ENCODE results near the gene FXYD5. TPM values are rescaled to one million over a fixed set of nuclear protein-coding genes. Genes with fewer than 3 reads are reported as not detected.
A peak's percentile ranks its signal among the peaks of the same experiment; 100 is the strongest.

Gene FXYD5
- total and polyA plus RNA-seq, 4 donors = 2.2 to 22.0 (median 7.3) TPM

- Histone ChIP-seq H3K36me3 (ENCODE audit: control insufficient read depth in 4 of 4, insufficient read depth in 3 of 4, low read depth in 1 of 4, low read length in 3 of 4) (no peaks in the 10 kb centered on the region), H3K9me3 (ENCODE audit: control insufficient read depth in 4 of 4, low read length in 3 of 4) (no peaks in the 10 kb centered on the region), H3K4me1 (ENCODE audit: control insufficient read depth in 4 of 4, insufficient read depth in 4 of 4, low read length in 3 of 4) (no peaks in the 10 kb centered on the region), H3K27ac (ENCODE audit: low read depth in 1 of 2, low read length in 2 of 2) (no peak overlapping the region), H3K9ac (ENCODE audit: low read depth in 1 of 2, low read length in 2 of 2) (no peak overlapping the region), H3K27me3 (ENCODE audit: control insufficient read depth in 4 of 4, insufficient read depth in 4 of 4, low read length in 3 of 4) (no peaks in the 10 kb centered on the region), H3K4me3 (ENCODE audit: low read depth in 1 of 3, low read length in 3 of 3) (no peak overlapping the region)
- no peak for TF ChIP-seq HNF4A (conservative IDR thresholded peaks at IDR 0.05)
- TF ChIP-seq RXRA (IDR thresholded peaks at IDR 0.05) = no peak
- TF ChIP-seq YY1 (IDR thresholded peaks at IDR 0.05) = no peak
- no peak for TF ChIP-seq NR2F2 (IDR thresholded peaks at IDR 0.05)
- WGBS = 76% methylated on average over 2 of the region's 2 CpGs
- DNase-seq (ENCODE audit: low spot score) = no peak
Observed at GRCh38 chr19:35184884-35185283, 30.3 kb downstream of the FXYD5 start.

- Histone ChIP-seq H3K4me1 (ENCODE audit: control insufficient read depth in 4 of 4, insufficient read depth in 4 of 4, low read length in 3 of 4) (peaks cover 9 to 30% (median 15%) of the 10 kb centered on the region in 4 donors), H3K9ac (ENCODE audit: low read depth in 1 of 2, low read length in 2 of 2) (no peak overlapping the region), H3K9me3 (ENCODE audit: control insufficient read depth in 4 of 4, low read length in 3 of 4) (no peaks in the 10 kb centered on the region), H3K27me3 (ENCODE audit: control insufficient read depth in 4 of 4, insufficient read depth in 4 of 4, low read length in 3 of 4) (no peaks in the 10 kb centered on the region), H3K4me3 (ENCODE audit: low read depth in 1 of 3, low read length in 3 of 3) (no peak overlapping the region), H3K27ac (ENCODE audit: low read depth in 1 of 2, low read length in 2 of 2) (peak overlapping the region; percentile 19 to 83), H3K36me3 (ENCODE audit: control insufficient read depth in 4 of 4, insufficient read depth in 3 of 4, low read depth in 1 of 4, low read length in 3 of 4) (no peaks in the 10 kb centered on the region)
- TF ChIP-seq GABPA (IDR thresholded peaks at IDR 0.05 in 1 of 2, conservative IDR thresholded peaks at IDR 0.05 in 1 of 2) (no peak), HNF4G (IDR thresholded peaks at IDR 0.05) (no peak), SP1 (IDR thresholded peaks at IDR 0.05) (peak; percentile 54), RAD21 (IDR thresholded peaks at IDR 0.05) (peak in 1 of 2 donors; percentile 2), HNF4A (conservative IDR thresholded peaks at IDR 0.05) (peak; percentile 74 to 76), ATF3 (IDR thresholded peaks at IDR 0.05) (no peak), EGR1 (IDR thresholded peaks at IDR 0.05; ENCODE audit: low read depth in 2 of 2) (no peak), ZBTB33 (IDR thresholded peaks at IDR 0.05) (no peak), TAF1 (conservative IDR thresholded peaks at IDR 0.05) (no peak), FOXA2 (IDR thresholded peaks at IDR 0.05) (peak; percentile 51), REST (IDR thresholded peaks at IDR 0.05) (peak; percentile 21), FOXA1 (IDR thresholded peaks at IDR 0.05) (peak; percentile 47), NR2F2 (IDR thresholded peaks at IDR 0.05) (no peak), JUND (IDR thresholded peaks at IDR 0.05) (no peak), YY1 (IDR thresholded peaks at IDR 0.05) (peak; percentile 42), RXRA (IDR thresholded peaks at IDR 0.05) (peak; percentile 5 to 39)
- TF ChIP-seq, protein P1, sequence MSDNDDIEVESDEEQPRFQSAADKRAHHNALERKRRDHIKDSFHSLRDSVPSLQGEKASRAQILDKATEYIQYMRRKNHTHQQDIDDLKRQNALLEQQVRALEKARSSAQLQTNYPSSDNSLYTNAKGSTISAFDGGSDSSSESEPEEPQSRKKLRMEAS (IDR thresholded peaks at IDR 0.05) = no peak
- TF ChIP-seq, protein P2, sequence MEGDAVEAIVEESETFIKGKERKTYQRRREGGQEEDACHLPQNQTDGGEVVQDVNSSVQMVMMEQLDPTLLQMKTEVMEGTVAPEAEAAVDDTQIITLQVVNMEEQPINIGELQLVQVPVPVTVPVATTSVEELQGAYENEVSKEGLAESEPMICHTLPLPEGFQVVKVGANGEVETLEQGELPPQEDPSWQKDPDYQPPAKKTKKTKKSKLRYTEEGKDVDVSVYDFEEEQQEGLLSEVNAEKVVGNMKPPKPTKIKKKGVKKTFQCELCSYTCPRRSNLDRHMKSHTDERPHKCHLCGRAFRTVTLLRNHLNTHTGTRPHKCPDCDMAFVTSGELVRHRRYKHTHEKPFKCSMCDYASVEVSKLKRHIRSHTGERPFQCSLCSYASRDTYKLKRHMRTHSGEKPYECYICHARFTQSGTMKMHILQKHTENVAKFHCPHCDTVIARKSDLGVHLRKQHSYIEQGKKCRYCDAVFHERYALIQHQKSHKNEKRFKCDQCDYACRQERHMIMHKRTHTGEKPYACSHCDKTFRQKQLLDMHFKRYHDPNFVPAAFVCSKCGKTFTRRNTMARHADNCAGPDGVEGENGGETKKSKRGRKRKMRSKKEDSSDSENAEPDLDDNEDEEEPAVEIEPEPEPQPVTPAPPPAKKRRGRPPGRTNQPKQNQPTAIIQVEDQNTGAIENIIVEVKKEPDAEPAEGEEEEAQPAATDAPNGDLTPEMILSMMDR (IDR thresholded peaks at IDR 0.05; ENCODE audit: low read depth, low read length, missing input control) = no peak
- no peak for DNase-seq (ENCODE audit: low spot score)
- whole genome bisulfite sequencing = 74% methylated on average over 9 of the region's 9 CpGs
Observed at GRCh38 chr19:35194012-35194984, 39.8 kb downstream of the FXYD5 start.

All from liver (tissue), 9 donors.